Raji (cell line): ENCODE results near the gene SLC23A1.

ENCODE experiments used
- POLR2A ChIP-seq: IDR thresholded peaks from 2 replicates; pipeline ENCODE4 v1.6.1; 2011; ENCODE audit warnings: low read depth, low read length, control low read depth; ENCODE audit not compliant: insufficient read depth

SLC23A1 gene

GRCh38 chr5:139387611-139388197 is 4.6 kb upstream of the SLC23A1 start:
- no peak for TF ChIP-seq POLR2A

- TF ChIP-seq POLR2A: no peak
Observed at GRCh38 chr5:139386050-139386438, 2.9 kb upstream of the SLC23A1 start.

- TF ChIP-seq POLR2A: peak; percentile 41
Observed at GRCh38 chr5:139385061-139386049, 2.3 kb upstream of the SLC23A1 start.

GRCh38 chr5:139384591-139385051 is 1.5 kb upstream of the SLC23A1 start:
- peak; percentile 82 for TF ChIP-seq POLR2A

DNA sequence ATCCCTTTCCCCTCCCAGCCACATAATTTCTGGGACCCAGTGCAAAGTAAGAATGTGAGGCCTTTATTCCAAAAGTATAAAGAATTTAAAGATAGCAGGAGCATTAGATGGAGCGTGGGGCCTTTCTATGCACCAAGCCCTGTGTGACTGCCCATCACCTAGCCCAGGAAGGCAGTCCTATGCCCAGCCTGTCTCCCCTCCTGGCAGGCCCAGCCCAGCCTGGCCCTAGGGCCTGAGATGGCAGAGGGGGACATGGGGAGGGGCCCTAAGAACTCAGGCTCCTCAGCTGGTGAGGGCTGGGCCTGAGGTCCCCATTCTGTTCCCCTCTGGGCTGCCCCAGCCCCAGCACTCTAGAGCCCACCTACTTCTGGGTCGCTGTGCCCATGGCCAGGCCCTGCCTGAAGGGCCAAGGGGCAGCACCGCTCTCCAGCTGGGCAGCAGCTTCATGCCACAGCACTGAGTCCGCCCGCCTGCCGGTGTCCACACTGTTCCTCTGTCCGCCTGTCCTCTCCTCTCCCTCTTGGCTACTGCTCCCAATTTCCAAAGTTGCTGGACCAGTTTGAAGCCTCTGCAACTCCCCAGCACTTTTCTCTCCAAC is 995 bp upstream of the SLC23A1 start:
- TF ChIP-seq POLR2A: no peak

GRCh38 chr5:139382807-139383206 is 290 bp downstream of the SLC23A1 start:
- no peak for TF ChIP-seq POLR2A

- TF ChIP-seq POLR2A: peak; percentile 55
Observed at GRCh38 chr5:139381837-139382761, 998 bp downstream of the SLC23A1 start.

GRCh38 chr5:139379626-139380449 is 3.3 kb downstream of the SLC23A1 start:
- 0 out of 2 replicates have a peak, but pooled peaks have one; percentile 21 for TF ChIP-seq POLR2A

DNA sequence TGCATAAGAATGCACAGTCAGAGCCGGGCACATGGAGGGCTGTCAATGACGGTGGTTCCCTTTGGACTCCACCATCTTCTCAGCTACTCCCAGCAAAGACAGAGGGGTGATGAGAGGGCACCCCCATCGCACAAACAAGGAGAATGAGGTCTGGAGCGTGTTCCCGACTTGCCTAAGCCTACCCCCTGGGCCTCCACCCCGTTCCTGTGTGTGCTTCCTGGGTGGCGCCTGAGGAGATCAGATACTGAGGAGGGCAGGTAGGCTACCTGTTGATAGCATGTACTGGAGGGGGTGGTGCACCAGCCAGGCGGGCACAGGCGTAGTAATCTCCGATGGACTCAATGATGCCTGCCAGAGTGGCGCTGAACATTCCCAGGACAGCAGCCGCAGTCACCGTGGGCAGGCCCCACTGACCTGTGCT is 4.1 kb downstream of the SLC23A1 start:
- TF ChIP-seq POLR2A: no peak

DNA sequence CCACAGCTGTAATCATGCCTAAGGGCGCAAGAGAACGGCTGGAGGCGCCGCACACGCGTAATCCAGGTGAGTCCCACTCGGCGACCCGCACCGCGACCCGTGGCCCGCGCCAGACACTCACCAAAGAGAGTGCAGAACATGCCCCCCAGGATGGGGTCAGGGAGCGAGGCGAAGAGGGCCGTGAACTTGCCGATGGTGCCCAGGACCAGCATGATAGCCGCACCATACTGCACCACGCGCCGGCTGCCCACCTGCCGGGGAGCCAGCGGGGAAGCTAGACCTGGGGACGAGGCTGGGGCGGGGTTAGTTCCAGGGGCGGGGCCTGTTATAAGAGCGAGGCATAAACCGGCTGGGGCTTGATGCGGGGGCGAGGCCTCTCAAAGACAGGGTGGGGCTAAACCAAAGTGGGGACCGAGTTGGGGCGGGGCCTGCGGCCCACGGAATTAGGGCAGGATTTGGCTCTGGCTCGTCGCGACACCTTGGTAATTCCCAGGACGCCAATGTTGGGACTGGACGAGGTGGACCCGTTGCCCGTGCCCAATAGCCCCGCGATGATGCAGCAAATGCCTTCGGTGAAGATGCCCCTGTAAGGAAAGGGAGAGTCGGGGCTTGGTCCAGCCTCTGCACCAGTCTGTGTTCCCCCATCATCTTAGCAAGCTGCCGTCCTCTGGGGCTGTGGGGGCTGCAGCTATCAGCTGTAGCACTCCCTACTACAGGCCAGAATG is 4.8 kb downstream of the SLC23A1 start:
- TF ChIP-seq POLR2A: no peak

GRCh38 chr5:139377226-139377625 is 5.9 kb downstream of the SLC23A1 start:
- no peak for TF ChIP-seq POLR2A

- no peak for TF ChIP-seq POLR2A
Observed at GRCh38 chr5:139376364-139376763, 6.7 kb downstream of the SLC23A1 start.

GRCh38 chr5:139374909-139375308 is 8.2 kb downstream of the SLC23A1 start:
- no peak for TF ChIP-seq POLR2A
